GM11168 (cell line): ENCODE measurements around the gene THAP4.

ENCODE experiments used
- in situ Hi-C: fragments of 300-500 bp; cut with MboI; formaldehyde crosslinking; loops from one replicate; pipeline ENCODE4 v1.12.0; 2022; ENCODE audit warnings: low sequenced_read_pairs; ENCODE audit not compliant: unreplicated experiment

The THAP4 gene, protein sequence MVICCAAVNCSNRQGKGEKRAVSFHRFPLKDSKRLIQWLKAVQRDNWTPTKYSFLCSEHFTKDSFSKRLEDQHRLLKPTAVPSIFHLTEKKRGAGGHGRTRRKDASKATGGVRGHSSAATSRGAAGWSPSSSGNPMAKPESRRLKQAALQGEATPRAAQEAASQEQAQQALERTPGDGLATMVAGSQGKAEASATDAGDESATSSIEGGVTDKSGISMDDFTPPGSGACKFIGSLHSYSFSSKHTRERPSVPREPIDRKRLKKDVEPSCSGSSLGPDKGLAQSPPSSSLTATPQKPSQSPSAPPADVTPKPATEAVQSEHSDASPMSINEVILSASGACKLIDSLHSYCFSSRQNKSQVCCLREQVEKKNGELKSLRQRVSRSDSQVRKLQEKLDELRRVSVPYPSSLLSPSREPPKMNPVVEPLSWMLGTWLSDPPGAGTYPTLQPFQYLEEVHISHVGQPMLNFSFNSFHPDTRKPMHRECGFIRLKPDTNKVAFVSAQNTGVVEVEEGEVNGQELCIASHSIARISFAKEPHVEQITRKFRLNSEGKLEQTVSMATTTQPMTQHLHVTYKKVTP

DNA sequence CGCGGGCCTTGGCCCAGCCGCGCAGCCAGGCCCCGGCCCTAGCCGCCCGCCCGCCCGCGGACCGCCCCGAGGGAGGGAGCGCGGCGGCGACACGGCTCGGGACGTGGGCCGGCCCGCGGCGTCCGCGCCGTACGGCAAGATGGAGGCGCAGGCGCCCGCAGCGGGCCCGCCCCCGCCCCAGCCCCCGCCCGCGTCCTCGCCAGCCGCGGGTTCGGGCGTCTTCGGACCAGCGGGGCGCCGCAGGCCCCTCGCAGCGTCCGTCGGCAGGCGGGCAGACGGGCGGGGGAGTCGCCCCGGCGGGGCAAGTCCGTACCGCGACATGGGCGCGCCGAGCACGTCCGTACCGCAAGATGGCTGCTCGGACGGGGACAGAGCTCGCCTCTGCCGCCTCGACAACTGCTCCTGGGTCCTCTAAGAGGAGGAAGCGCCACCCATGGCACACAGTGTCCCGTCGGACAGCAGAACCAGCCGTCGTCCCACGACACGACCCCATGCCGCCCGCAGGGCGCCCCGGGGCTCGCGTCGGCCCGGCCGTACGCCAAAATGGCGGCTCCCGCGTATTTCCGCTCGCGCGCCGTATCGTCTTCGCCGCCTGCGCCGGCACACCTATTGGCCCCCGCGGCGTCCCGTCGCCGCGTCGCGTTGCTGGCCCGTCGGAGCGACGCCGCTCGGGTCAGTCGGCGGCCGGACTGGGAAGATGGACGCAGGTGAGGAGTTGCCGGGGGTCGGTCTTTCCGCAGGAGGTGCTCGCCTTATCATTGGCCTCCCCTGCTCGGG is at the start of gene THAP4, which contains the start of gene ATG4B:
Gene THAP4 (minus strand): TSS at position 141 of the 777 bp plus-strand sequence. CDS start 141 bp downstream, outside the sequence.
Gene ATG4B (plus strand): TSS at position 676 of the 777 bp plus-strand sequence. CDS start 22 bp downstream, at position 698.
- in situ Hi-C loops, result no loop called here

DNA sequence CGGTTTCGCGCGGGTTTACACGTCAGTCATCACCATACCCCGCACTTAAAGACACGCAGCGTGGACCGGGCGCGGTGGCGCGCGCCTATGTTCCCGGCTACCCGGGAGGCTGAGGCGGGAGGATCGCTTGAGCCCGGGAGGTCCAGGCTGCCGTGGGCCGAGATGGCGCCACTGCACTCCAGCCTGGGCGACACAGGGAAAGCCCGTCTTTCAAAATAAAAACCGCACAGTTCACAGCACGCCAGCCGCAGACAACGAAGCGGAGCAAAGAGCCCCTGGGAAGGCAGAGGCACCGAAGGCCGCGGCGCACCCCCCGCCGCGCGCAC is 49.3 kb upstream of the THAP4 start:
- in situ Hi-C loops, result no loop called here

DNA sequence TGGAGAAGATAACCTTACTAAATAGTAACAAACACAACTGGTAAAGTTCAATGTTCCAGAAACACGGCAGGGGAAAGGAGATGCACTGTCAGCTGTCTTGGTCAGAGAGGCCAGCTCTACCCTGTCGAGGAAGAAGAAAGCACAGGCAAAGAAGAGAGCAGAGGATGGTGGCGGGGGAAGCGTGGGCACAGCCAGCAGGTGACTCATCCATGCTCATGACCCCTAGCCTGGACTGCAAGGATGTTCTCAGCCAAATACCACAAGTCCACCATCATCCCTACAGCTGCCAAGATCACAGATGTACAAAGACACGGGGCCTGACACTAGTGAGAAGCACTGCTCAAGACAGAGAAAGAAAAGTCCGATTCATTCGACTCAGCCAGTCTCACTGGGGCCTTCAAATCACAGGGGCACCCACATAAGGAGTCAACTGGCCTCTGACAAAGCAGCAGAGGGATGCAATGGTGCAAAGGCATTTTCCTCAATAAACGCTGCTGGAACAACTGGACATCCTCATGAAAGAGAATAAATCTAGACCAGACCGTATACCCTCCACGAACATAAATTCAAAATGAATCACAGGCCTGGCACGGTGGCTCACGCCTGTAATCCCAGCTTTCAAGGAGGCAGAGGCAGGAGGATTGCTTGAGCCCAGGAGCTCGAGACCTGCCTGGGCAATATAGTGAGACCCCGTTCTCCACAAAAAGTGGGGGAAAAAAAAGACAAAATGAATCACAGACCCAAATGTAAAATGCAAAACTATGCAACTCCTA is 44.1 kb upstream of the THAP4 start:
- in situ Hi-C loops, result no loop called here

DNA sequence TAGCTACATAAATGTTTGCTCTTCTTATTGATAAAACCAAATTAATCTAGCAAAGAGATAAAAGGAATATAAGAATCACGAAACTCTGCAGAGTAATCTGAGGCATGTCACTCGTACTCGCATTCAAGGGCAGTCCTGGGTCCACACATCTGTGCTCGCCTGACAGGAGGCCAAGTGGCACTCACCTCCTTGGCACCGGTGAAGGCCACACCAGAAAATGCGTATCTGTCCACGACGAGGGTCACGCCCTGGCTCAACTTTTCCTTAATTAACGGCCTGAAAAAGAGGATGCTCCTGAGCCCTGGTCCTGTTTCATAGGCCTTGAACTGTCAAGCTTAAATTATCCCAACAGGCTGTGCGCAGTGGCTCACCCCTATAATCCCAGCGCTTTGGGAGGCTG is 43.1 kb upstream of the THAP4 start:
- in situ Hi-C loops, result no loop called here

DNA sequence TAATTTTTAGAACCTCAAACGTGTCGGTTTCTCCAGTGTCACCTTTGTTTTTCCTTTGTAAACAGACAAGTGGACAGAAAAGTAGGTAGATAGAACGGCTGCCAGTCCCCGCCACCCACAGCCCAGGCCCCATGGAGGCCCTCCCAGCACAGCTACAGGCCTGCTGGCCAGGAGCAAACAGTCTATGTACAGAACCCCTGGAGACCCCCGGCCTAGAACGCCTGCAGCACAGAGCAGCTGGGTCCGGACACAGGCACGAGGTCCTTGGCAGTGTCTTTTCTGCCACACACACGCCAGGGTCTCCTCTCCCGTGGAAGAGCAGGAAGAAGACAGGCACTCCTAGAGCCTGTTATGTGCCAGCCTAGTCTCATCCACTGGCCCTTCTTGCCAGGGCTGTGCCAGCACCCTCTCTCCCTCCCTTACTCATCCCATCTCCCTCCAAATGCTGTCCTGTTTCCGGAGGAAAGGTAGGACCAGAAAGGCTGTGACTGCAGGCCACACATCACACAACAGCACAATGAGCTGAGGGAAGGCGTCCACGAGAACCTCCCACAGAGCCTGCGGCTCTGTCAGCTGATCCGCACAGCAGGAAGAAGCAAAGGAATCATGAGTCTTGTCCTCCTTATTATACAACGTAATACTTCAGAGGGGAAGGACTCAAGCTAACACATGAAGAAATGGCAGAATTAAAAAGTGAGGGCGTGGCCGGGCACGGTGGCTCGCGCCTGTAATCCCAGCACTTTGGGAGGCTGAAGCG is 42.0 kb upstream of the THAP4 start:
- in situ Hi-C loops, result no loop called here

DNA sequence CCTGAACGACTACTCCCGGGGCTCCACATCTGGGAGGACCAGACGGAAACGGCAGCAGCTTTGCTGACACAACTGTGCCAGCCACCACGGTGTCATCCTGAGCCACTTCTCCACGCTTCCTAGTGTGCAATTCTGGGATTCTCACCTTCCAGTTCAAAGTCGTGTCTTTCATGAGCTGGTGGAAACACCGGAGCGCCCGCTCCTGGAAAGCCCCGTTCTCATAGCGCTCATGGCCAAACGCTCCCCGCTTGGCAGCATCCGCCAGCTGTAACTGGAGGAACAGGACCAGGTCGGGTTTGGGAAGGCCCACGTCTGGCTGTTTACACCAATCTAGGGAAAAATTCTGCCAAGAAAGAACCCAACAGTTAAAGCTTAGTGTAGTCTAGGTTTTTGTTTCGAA is 41.3 kb upstream of the THAP4 start:
- in situ Hi-C loops, result no loop called here

DNA sequence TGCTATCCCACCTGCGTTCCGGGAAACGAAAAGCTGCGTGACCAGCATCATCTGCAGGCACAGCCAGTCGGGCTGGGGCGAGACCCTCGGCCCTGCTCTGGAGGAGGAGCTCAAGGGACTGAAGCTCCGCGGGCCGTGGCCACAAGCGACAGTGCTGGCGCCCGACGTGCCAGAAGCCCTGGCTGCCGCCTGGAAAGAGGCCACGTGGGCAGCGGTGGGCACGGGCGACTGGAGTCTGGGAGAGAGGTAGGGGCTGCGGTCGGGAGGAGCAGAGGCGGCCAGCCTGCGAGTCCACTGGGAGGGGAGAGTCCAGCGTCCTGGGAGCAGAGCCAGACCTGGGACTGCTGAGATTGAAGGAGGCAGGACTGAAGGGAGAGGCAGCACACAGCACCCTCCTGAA is 40.4 kb upstream of the THAP4 start:
- in situ Hi-C loops, result no loop called here

DNA sequence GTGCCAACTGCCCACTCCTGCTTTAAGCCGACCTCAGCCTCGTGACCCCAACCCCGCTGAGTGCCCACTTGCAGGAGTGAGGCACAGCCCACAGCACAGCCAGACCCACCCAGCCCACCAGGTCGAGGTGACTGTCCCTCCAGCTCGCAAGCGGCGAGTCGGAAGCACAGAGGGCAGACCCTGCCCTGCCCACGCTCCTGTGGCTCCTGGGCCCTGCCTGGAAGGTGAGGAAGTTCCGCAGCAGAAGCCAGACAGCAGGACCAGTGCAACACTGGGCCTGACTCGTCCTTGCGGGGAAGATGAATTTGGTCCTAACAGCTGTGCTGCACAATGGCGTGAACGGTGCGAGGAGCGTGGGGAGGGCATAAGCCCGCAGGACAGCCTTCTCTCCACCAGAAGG is 39.7 kb upstream of the THAP4 start:
- in situ Hi-C loops, result no loop called here

DNA sequence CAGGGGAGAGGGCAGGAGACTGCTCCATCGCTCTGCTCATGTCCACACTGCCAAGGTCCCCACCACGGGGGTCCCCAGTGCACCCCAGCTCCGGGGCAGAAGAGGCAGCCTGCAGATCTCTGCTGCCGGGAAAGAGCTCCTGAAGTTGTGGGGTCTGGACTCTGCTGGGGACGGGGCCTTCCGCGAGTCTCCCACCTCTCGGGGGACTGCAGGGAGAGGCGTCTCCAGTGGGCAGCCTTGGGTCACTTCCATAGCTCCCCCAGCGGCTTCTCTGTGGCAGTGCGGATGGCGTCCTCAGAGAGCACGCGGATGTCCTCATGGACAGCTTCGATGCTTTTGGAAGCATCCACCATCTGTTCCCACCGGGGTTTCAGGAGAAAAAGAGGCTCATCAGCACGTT is 38.9 kb upstream of the THAP4 start:
- in situ Hi-C loops, result no loop called here

DNA sequence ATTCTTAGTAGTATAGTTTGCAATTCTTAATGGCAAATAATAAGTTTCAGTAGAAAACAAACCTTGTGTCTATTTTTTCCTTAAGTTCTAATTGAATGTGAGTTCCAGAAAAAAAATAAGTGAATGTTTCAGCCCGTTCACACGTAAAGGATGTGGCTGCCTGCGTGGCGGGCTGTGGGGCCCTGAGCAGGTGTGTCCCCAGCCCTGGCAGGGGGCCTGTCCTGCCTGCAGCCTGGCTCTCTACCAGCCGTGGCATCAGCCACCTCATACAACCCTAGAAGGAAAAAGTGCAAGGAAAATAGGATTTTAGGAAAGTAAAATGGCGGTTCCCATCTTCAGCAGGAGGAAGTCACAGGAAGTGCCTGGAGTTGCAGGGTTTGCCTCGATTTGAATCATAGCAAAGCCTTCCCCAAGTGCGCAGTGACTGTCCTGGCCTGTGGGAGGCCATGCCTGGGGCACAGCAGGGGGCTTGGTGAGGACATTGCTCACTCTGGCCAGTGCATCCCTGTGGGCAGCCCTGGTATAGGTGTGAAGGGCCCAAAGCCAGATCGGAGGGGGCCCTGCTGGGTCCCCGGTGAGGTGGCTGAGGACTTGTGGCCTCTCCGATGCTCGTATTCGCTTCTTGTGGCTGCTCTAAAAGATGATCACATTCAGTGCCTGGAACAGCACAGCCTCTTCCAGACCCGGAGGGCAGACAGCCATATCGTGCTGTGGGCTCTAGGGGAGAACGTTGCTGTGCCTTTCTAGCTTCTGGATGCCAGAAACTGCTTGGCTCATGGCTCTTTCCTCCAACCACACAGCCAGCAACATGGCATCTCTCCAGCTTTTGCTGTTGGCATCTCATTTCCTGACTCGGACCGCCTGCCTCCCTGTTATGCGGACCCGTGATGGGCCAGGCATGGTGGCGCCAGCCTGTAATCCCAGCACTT is 37.1 kb upstream of the THAP4 start:
- in situ Hi-C loops, result no loop called here

DNA sequence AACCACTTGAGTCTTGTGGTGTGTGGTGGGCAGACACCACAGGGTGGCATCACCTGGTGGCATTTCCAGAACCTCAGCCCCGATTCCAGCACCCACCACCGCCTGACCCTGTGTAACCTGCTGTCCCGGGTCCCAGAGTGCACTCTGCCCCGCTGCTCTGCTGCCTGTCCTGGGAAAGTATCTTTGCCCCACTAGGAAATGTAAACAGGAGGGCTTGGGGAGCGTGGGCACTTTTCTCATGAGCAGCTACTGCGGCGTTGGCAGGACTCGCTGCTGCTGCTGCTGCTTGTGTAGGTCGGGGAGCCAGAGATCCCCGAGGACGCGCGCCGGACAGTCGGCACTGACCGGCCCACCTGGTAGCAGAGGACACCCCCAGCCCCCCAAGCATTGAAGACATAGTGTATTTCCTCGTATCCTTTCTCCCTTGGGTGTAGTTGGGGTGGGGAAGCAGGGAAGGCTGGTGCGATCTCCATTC is 36.3 kb upstream of the THAP4 start:
- in situ Hi-C loops, result no loop called here

DNA sequence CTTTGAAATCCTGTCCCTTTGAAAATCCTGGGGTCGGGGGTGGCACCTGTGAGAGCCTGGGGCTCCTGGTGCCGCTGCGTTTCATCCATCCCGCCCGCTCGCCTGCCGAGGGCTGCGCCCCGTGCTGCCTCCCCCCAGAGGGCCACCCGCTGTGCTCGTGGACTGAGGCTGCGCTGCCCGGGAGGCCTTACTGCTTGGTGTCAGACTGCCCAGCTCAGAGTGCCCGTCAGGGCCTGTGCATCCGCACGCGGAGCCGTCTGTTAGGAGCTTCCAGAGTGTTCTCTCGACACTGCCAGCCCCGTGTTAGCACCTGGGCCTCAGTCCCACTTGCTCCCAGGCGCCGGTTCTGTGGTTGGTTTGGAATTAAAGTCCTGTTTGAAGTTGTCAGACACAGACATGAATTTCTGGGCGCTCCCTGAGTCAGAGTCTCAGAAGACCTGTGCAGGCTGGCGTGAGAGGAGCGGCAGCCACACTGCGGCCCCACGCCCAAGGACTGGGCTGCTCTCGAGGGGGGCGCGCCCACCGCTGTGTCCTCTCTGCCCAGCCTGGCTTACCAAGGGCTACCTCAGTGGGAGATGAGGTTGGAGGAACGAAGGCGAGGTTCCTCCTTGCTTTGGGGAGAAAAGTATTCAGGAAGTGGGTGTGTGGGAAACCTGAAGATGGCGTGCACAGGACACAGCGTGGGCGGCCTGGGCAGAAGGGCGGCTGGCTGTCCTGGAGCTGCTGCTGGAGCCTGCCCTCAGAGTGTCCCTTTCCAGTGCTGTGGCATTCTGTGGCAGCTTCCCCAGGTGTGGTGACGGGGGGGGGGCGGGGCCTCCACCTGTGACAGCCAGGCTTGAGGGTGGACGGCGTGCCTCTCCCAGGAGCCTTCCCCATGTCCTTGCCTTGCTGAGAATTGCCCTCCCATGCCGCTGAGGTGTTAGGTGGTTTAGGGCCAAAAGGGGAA is 35.6 kb upstream of the THAP4 start:
- in situ Hi-C loops, result no loop called here

DNA sequence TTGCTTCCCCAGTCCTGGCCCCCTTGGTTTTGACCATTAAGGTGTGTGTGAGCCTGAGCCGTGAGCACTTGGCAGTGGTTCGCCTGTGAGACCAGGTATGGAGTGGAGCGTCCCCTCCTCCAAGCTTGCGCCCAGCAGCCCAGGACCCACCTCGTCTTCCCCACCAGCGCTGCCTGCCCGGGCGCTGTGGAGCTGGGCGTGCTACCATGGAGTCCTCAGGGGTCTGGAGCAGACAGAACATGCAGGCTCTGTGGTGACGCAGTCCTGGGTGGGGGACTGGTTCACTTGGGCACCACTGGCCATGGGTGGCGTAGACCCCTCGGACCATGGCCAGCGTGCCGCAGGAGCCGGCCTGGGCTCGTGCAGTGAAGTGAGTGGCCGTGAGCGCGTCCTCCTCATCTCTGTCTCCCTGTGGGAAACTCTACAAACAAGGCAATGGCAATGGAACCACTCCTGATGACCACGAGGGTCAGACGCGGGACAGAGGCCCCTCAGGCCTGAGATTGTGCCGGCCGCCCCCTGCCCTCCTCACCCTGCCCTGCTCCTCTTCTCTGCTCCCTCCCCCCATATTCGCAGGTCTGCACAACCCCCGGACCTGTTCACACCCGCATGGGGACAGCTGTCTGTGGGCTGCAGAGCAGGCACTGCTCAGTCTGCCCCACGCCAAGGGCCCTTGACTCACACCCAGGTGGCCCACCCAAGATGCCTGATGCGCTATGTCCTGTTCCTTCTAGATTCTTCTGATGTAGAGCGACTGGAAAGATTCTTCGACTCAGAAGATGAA is 34.7 kb upstream of the THAP4 start:
- in situ Hi-C loops, result no loop called here

DNA sequence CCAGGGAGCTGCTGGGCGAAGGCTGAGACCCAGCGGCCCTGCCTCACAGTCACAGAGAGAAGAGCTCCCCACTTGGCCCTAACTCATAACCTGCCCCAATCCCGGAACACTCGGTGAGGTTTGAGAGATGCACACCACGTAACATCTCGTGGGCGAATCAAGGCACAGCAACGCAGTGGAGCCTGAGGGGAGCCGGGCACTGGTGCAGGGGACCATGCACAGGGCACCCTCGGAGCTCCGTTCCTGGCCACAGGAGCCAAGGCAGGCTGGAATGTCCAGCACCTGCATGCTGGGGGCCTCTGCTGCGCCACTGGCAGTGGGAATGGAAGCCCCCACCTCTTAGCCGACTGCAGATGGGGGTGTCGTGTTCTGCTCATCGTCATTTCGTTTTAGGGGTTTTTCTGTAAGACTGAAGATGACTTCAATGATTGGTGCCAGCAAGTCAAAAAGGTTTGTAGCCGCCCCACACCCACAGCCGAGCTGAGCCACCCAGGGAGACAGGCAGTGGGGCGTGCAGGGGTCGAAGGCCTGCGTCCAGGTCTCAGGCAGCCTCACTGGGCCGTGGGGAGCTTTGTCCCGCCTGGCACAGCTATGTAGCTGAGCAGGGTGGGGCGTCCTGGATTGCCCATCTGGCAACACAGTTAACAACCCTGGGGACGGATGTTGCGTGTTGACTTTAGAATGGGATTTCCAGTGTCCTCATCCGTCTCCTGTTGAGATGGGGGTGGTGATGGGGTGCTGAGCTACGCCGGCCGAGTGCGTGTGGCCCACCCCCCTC is 33.6 kb upstream of the THAP4 start:
- in situ Hi-C loops, result no loop called here

DNA sequence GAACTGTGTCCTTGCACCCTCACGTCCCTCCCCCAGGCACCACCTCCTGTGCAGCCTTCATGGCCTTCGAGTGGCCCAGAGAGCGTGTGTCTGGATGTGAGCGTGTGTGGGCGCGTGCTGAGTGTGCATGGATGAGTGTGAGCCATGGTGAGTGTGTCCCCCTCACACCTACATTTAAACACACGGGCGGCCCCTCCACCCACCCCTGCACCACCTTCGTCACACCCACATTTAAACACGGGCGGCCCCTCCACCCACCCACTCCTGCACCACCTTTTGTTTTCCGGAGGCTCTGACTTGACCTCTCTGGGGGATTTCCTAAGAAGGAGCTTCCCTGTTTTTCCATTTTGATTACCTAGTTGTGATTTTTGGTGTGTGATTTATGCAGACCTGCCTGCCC is 31.9 kb upstream of the THAP4 start:
- in situ Hi-C loops, result no loop called here

DNA sequence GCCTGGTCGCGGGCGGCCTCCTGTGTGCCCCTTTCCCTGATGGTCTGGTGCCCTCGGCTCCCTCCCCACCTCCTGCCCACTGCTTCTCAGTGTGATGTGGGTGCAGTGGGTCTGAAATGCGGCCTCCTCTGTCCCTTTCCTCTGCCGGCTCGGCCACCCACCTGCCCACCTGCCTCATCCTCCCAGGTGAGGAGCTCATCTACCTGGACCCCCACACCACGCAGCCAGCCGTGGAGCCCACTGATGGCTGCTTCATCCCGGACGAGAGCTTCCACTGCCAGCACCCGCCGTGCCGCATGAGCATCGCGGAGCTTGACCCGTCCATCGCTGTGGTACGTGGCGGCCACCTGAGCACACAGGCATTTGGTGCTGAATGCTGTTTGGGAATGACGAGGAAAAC is 31.4 kb upstream of the THAP4 start:
- in situ Hi-C loops, result no loop called here
